GM18502 (cell line): ENCODE results near the gene PDE10A.
A peak's percentile ranks its signal among the peaks of the same experiment; 100 is the strongest.
"Not testable (repeated sequence)": the region's sequence is repeated elsewhere in the genome, so short reads cannot be mapped to it uniquely, and the experiment has no call there.

Source experiments
- ATAC-seq: cut with Tn5 transposase; IDR thresholded peaks from one replicate; pipeline ENCODE4 v1.9.1; 2021; ENCODE audit warnings: mild to moderate bottlenecking; ENCODE audit not compliant: unreplicated experiment, poor library complexity

The PDE10A gene

GRCh38 chr6:165634101-165634880, 28.8 kb downstream of the PDE10A start:
- ATAC-seq: no peak

DNA sequence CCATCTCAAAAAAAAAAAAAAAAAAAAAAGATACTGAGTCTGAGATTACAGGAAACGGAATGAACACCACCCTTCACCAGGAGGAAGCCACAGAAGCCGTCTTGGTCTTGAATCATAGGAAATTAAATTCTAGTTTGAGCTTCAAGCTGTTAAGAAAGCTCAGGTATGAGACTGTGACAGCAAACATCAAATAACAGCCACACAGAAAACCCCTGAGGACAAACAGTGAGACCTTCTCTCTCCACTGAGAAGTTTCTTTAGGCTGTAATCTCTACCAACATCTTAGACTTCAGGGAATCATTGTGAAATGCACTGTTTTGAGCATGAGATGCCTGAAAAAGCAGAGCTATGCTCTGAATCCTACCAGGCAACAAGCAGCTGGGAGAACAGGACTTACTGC, 30.8 kb downstream of the PDE10A start:
- no peak for ATAC-seq

DNA sequence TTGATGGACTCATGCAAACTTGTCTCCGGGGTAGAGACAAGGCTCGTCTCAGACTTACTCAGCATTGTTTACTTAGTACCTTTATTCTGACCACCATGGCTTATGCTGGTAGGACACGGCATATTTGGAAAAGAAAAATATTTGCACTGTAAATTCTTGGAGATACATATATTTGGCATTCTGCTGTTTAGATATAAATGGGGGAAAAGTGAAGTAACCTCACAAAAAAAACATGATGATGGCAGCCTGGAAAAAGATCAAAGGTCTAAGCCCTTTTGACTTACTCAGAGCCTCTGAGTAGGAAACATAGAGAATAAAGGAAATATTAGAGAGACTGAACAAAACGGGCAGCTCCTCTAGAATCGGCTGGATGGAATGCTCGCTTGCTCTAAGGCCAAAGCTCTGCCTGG, 32.5 kb downstream of the PDE10A start:
- no peak for ATAC-seq

- ATAC-seq: no peak
Observed at GRCh38 chr6:165628955-165629354, 34.1 kb downstream of the PDE10A start.

GRCh38 chr6:165627366-165627765, 35.7 kb downstream of the PDE10A start:
- ATAC-seq: no peak

- no peak for ATAC-seq
Observed at GRCh38 chr6:165626711-165627110, 36.3 kb downstream of the PDE10A start.

DNA sequence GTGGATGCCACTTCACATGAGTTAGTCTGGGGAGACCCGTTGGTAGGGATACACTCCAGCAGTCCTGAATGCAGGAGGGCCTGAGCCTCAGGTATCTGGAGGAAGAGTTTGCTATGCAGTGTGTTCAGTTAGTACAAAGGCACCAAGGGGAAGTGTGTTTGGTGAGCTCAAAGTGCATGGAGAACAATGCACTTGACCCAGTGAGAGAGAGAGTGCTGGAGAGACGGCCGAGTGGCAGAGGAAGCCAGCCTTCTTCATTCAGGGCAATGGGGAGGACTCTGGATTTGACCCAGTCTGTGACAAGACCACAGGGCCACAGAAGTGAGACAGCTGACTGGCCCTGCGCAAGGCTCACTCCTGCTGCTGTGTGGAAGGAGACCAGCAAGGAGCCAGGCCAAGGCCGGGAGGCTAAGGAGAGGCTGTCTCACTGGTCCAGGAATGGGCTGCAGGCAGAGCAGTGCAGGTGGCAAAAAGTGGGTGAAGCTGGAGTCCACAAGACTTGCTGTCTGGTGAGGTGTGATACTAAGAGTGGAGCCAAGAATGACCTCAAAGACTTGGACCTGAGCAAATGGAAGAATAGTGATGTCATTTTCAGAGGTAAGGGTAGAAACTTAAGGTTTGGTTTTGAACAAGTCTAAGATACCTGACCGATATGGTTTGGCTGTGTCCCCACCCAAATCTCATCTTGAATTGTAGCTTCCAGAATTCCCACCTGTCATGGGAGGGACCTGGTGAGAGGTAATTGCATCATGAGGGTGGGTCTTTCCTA, 38.0 kb downstream of the PDE10A start:
- no peak for ATAC-seq

- no peak for ATAC-seq
Observed at GRCh38 chr6:165621940-165622339, 41.1 kb downstream of the PDE10A start.

- ATAC-seq: not testable (repeated sequence)
Observed at GRCh38 chr6:165618891-165619290, 44.1 kb downstream of the PDE10A start.

GRCh38 chr6:165618241-165618640, 44.8 kb downstream of the PDE10A start:
- no peak for ATAC-seq

DNA sequence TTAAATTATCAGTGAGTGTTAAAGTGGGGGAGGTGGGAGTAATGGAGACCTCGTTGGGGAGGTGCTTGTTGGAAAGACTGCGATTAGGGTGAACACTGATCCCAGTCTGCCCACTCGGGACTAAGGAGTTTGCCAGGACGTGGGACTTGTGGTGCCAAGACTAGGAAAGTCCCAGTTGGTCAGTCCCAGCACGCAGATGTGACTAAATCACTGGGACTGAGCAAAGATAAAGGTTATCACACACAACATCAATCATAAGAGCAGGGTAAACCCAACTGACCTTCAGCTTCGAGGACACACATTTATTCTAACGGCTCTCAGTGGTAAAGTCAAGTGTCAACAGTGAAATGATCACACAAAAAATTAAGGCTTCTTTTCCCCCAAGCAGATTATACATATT, 45.5 kb downstream of the PDE10A start:
- no peak for ATAC-seq

DNA sequence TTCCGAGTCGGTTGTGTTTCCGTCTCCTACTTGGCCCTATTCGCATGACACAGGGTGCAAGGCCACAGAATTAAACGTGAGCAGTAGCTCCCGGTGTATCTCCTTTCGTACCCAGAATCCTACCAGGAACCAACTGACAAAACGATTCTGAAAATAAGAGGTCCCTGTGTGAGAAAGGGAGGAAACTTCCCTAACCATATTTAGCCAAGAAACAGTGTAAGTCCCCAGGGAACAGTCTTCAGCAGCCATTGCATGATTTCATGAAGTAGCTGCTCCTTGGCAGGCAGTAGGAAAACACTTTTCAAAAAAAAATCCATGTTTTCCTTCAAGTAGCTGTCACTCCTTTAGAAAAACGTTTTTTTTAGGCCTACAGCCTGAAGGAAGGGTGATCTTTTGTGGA, 46.9 kb downstream of the PDE10A start:
- no peak for ATAC-seq

DNA sequence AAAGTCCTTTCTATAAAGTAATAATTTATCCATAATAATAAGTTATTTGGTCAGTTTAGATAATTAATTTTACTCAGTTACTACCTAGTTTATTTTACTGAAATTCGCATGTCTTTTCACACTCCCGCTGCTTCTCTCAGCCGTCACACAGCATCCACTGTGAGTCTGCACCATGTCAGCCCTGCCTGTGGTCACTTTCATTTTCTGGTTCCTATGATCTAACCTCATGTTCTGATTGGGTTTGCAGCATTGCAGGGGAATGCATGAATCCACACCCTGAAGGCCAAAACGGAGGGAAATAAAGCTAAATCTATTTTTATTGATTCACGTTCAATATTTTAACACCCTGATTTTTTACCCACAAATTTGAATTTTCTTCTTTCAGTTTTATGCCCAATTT, 47.4 kb downstream of the PDE10A start:
- peak; percentile 79 for ATAC-seq

GRCh38 chr6:165611294-165611693, 51.7 kb downstream of the PDE10A start:
- ATAC-seq: no peak

GRCh38 chr6:165608577-165608976, 54.5 kb downstream of the PDE10A start:
- ATAC-seq: not testable (repeated sequence)

DNA sequence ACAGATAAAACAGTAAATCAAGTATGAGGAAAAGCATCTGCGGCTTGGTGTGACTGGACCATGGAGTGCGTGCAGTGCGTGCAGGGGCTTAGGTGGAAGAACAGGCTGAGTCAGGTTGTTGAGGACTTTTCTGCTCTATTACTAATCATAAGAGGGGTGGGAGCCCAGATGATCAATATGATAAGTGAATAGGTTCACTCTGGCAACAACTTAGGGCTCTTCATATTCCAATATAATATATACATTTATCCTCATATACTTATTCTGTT, 56.4 kb downstream of the PDE10A start:
- no peak for ATAC-seq

DNA sequence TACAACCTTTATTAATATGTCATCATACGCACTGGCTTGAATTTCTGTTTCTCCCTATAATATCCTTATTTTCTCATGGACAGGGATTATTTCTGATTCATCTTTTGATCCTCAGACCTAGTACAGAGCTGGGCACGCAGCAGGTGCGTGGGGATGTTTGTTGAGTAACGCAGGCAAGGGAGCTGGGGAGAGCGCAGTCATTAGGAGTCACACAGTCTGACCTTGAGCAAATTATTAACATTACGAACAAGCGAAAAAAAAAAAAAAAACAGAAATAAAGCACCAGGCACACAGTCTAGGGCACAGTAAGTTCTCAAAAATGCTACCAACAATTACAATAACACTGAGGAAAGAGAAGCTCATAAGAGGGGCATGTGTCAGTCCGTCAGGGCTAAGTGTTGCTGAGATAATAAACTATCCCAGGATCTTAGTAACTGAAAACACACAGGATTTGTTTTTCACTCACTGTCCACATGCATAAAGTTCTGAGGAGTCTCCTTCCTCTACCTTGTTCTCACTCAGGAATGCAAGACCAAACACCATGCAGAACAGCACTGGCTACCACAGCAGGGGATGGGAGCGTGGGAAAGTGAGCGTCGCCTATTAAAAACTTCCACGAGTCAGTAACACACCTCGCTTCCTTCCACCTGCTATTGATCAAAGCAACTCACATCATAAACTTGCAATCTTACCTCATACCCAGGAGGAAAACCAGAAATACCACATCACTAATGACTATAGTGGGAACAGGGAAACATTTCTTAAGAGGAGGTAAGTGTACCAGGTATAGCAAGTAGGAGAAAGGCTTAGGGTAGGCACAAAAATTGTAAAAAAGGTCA, 56.9 kb downstream of the PDE10A start:
- no peak for ATAC-seq

DNA sequence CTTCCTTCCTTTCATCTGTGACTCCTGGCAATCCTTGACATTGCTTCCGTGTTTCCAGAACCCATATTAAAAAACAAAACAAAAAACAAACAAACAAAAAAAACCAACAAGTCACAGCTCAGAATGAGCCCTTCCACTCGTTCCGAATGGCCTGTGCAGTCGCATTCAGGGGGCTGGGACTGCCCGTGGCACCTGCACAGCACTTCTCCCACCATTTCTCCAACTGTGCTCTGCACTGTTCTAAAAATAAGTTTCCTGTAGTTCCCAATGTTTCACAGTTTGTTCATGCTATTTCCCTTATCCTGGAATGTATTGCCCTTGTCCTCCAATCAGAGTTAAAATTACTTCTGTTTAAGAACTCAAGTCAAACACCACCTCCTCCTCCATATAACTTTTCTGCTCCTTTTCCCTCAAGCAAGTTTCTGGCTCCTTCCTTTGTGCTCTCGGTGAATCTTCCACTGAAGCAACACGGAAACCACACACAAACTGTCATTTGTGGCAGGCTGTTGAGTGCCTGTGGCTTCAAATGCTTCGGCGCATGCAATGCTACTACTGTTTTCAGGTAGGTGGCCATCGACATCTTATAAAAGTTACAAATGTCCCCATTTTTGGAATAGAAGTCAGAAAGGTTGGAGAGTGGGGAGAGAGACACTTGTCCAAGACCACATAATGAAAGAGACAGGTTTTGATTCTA, 57.7 kb downstream of the PDE10A start:
- ATAC-seq: no peak

DNA sequence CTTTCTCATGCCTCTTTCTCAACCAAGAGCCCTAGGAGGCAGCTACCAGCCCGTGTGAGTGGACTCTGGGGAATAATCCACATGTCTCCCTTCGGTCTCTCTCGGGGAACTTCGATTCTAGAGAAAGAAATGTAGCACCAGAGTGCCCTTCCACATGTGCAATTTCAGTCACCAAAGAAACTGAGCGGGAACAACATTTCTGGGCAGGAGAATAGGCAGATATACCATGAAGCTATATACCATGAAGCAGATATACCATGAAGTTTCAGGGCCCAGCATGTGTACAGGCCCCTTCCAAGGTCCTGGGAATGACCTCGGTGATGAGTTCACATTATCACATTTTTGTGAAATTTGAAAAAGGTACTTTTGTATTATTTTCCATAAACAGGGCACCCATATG, 60.8 kb downstream of the PDE10A start:
- no peak for ATAC-seq

DNA sequence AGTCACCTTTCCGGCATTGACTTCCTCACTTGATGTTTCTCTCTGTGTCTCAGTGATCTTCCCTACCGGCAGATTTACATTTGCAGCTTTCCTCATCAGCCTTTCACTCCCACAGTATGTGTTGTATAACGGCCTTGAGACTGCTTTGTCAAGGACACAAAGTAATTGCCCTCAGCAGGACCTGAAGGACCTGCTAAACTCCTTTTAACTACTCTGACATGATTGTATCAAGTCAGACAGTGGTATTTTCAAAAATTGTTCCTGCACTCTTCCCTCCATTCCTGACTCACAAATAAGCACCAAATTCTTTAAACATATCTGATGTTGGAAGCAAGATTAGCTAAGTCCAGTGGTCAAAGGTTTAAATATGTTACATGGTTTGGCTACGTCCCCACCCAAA, 62.4 kb downstream of the PDE10A start:
- ATAC-seq: no peak
